H1 (cell line): ENCODE results near the gene GALNT9. TPM values are rescaled to one million over a fixed set of nuclear protein-coding genes. Genes with fewer than 3 reads are reported as not detected.

Experiments used
- HDAC2 ChIP-seq, 2 experiments: fragments of 300-600 bp in 1 of 2; sonication (generic) in 1 of 2; IDR thresholded peaks; 2 replicates each; pipeline ENCODE4 v1.6.1; 2011 to 2012; ENCODE audit warnings: low read depth in 2 of 2, low read length in 2 of 2, mild to moderate bottlenecking in 2 of 2, moderate library complexity in 2 of 2, borderline replicate concordance in 1 of 2, inconsistent platforms in 1 of 2
- SUZ12 ChIP-seq: fragments of 200-600 bp; sonication (generic); IDR thresholded peaks from 2 replicates; pipeline ENCODE4 v1.6.1; 2012; ENCODE audit warnings: mild to moderate bottlenecking, inconsistent platforms, low read length, moderate library complexity, mixed read lengths
- TBP ChIP-seq: IDR thresholded peaks from 2 replicates; pipeline ENCODE4 v1.6.1; 2011; ENCODE audit warnings: low read depth, low read length, improper control_type of control experiment
- polyA plus RNA-seq, 7 experiments: library from polyadenylated mRNA; depleted of rRNA in 3 of 7; stranded (reverse) in 5 of 7; unstranded in 2 of 7; fragments of >200 nt in 5 of 7; fragments of 200-250 nt in 2 of 7; gene quantifications; 1 replicate in 5 of 7; 2 replicates in 1 of 7; 4 replicates in 1 of 7; pipeline versions ENCODE4 v1.2.1 to v1.2.3, GENCODE V29; 2011 to 2013; ENCODE audit warnings: missing spikeins in 2 of 7, mixed read lengths in 2 of 7
- total RNA-seq: library from RNA; stranded (reverse); fragmentation: NEBNext Ultra II Directional; extraction: Animal tissue kit (Norgen Biotek cat#: 25700); gene quantifications from 2 replicates; pipeline ENCODE4 v1.2.1, GENCODE V29; 2021

Gene GALNT9
- total and polyA plus RNA-seq, 2 of the 8 experiments (the other 6 are each of a cell fraction or from before 2014, with no cell fraction given), result 2.0 to 3.6 TPM

DNA sequence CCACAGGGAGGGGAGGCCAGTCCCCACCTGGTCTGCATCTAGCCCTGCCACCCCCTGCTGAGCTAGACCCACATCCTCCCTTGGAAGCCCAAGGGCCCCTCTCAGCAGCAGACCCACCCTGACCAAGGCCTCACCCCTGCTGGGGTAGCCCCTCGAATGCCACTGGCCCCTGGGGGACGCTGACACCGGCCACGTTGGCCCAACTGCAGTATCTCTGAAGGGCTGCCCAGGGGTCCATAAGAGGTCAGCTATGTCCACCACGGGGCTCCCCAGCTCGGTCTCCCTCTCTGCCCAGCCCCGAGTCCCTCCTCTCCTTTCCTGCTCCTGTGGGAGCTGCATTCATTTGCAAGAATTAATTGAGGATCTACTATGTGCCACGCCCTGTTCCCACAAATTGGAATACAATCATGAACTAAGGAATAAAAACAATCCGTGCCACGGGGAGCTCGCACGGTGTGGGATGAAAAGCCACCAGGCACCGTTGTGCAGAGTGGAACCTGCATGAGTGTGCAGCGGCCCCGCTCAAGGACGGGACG lies 71.4 kb downstream of the GALNT9 start (continued):
- TF ChIP-seq HDAC2 (IDR thresholded peaks at IDR 0.05; ENCODE audit: borderline replicate concordance in 1 of 2, low read depth in 2 of 2, low read length in 2 of 2) (no peak), SUZ12 (no peak), TBP (no peak)
